ENCODE measurements around the gene TRIP10.
A peak's percentile ranks its signal among the peaks of the same experiment; 100 is the strongest.
"Not testable (repeated sequence)": the region's sequence is repeated elsewhere in the genome, so short reads cannot be mapped to it uniquely, and the experiment has no call there.

Gene TRIP10, protein sequence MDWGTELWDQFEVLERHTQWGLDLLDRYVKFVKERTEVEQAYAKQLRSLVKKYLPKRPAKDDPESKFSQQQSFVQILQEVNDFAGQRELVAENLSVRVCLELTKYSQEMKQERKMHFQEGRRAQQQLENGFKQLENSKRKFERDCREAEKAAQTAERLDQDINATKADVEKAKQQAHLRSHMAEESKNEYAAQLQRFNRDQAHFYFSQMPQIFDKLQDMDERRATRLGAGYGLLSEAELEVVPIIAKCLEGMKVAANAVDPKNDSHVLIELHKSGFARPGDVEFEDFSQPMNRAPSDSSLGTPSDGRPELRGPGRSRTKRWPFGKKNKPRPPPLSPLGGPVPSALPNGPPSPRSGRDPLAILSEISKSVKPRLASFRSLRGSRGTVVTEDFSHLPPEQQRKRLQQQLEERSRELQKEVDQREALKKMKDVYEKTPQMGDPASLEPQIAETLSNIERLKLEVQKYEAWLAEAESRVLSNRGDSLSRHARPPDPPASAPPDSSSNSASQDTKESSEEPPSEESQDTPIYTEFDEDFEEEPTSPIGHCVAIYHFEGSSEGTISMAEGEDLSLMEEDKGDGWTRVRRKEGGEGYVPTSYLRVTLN

DNA sequence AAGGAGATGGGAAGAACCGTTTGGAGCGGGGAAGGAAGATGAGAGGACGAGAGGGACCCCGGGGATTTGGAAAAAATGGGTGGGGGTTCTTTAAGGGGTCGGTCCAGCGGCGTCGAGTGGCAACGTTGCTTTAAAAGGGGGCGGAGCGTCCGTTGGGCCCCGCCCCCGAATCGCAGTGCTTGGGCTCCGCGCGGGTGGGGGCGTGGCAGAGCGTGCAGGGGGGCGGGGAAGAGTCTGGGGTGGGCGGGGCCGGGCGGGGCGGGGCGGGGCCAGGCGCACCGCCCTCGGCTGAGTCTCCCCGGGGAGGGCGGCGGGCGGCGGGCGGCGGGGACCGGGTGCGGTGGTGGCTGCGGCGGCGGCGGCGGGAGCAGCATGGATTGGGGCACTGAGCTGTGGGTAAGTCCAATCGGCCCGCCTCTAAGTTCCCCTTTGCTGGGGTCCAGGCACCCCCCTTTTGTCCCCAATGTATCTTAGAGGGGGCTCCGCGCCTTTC is at the start of gene TRIP10:
TSS of gene TRIP10 (plus strand) at position 291 of the 493 bp plus-strand sequence. CDS start at position 373, 82 bp downstream.
- peak; percentile 84 for DNase-seq

DNA sequence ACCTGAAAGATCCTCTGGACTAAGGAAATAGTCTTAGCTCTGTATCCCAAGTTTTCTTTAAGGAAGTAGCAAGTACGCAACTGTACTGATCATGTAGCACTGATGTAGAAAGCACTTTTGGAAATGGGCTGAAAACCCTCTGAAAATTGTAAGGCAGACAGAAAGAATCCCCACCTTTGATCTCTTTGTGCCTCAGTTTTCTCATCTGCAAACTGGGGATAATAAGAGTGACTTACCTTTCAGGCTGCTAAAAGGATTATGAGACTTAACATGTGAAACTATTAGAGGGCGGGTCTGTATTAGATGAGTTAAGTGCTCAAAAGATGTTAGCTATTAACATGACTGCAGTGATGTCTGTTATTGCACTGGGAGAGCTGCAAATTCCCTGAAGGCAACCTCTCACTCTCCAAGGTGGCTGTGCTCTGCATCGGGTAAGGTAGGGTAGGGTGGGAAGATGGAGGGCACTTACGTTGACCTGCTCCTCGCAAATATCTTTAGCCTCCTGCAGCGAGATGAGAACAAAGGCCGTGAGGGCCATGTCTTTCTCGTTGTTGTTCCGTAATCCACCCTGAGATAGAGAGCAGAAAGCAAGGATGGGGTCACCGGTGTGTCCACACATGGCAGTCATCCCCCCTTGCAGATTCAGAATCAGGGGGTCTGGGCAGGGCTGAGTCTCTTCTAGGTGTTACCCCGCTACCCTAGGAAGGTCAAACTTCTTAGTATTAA is 49.2 kb upstream of the TRIP10 start:
- DNase-seq: no peak

DNA sequence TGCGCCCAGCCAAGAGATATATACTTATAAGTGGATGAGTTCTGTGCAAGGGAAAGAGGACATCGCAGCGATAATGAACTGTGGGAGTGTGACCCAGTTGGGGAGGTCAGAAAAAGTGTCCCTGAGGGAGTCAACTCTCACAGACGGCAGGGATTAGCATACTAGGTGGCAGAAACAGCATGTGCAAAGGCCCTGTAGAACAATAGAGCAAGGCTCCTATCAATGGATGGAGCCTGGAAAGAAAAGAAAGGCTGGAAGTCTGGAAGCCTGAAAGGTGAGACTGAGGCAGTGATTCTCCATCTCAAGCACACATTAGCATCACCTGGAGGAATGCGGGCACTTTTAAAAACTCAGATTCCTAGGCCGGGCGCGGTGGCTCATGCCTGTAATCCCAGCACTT is 48.1 kb upstream of the TRIP10 start:
- no peak for DNase-seq

DNA sequence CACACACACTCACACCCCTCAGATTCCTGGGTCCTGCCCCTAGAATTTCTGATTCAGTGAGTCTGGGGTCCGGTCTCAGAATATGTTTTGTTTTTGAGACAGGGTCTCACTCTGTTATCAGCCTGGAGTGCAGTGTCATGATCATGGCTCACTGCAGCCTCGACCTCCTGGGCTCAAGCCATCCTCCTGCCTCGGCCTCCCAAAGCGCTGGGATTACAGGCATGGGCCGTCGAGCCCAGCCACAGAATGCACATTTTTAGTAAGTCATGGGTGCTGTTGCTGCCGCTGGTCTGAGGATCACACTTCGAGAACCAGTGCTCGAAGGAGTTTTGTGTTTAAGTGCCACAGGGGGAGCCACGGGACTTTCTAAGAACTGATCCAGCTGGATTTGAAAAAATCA is 47.5 kb upstream of the TRIP10 start:
- DNase-seq: no peak

DNA sequence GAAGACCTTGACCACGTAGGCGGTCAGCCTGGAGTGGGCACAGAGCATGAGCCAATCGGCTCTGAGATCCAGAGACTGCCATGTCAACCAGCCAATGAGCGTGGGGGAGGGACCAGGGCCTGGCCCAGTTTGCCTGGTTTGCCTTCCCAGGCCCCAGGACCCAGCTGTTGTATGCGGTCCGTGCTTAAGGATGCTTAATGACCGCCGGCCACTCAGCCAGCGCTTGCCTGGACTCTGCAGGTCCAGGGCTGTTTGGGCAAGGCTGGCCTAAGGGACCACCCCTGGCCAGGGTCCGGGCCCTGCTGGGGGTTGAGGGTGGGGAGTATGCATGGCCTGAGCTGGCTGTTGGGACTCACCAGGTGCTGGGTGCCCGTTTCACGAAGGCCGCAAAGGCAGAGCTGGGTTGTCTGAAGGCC is 46.4 kb upstream of the TRIP10 start:
- DNase-seq: no peak

DNA sequence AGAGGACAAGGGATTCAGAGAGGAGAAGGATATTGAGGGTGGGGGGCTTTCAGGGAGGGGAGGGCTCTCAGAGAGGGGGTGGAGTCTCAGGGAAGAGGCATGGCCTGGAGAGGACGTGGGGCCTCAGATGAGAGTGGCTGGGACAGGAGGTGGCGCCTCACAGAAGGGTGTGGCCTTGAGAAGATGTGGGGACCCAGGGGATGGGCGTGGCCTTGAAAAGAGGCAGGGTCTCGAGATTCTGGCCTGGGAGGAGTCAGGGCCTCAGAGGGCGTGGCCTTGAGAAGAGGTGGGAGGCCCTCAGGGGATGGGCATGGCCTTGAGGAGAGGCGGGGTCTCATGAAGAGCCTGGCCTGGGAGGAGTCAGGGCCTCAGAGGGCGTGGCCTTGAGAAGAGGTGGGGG is 45.8 kb upstream of the TRIP10 start:
- peak; percentile 1 for DNase-seq

DNA sequence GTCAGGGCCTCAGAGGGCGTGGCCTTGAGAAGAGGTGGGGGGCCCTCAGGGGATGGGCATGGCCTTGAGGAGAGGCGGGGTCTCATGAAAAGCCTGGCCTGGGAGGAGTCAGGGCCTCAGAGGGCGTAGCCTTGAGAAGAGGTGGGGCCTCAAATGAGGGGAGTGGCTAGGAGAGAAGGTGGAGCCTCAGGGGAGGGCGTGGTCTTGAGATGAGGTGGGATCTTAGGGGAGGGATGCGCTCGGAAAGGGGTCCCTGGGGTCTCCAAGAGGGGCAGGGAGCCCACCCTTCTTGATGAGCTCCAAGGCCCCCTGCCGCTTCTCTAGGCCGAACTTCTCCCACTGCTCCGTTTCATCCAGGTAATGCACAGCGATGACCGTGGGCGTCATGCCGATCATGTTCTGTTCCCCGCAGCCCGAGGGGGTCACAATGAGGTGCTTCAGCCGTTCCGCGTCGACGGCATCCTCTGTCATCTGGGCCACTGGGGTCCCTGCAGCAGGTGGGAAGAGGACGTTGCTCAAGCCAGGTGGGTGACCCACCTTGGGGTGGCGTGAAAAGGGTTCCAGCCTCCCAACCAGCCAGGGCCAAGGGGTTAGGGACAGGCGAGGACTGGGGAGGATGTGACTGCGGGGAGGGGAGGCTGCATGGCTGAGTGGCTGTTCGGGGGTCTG is 45.2 kb upstream of the TRIP10 start:
- DNase-seq: no peak

DNA sequence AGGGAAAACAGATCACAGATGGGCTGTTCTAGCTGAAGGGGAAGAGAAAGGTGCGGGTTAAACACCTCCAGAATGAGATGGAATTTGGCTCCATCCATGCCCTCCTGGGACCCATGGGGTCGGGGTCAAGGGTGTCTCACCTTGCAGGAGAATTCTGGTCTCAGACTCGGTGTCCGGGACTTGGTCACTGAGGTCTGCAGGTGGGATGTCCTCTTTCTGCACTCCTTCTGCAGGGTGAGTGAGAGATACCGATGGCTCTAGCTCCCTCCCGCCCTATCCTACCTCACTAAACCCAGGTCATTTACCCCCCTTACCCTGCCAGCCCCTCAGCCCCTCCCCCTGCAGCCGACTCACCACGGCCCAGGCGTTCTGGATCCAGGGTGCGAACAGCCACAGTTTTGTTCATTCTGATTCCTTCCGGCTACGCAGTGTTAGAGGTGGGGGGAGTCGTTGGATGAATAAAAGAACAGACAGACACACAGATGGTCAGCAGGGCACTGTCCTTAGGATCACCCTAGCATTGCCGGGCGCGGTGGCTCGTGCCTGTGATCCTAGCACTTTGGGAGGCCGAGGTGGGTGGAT is 43.1 kb upstream of the TRIP10 start:
- DNase-seq: no peak

DNA sequence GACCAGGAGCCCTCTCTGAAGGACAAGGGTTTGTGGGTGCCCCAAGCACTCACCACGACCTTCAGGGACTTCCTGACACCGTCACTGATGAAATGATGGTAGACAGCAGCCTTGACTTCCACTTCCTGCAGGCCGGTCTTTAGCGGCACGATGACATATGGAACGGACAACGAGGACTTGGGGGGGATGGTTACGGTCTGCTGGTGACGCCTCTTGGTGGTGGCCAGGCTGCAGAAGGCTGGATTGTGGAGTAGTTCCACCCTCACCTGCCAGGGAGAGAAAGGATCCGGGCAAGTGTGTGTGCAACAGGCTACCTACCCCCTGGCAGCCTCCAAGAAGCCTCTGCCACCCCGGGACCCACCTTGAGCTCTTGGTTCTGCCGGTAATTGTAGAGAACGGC is 42.2 kb upstream of the TRIP10 start:
- no peak for DNase-seq

DNA sequence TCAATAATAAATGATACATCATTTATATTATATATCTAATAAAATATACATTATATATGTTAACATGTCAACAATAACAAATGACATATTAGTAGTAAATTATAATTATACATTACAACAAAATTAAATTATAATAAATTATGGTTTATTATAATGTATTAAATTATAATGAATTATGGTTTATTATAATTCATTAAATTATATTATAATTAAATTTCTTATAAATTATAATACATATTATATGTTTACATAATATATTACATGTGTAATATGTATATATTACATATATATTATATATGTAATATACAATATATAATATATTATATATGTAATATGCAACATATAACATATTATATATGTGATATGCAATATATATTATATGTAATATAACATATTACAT is 39.5 kb upstream of the TRIP10 start:
- DNase-seq: no peak

DNA sequence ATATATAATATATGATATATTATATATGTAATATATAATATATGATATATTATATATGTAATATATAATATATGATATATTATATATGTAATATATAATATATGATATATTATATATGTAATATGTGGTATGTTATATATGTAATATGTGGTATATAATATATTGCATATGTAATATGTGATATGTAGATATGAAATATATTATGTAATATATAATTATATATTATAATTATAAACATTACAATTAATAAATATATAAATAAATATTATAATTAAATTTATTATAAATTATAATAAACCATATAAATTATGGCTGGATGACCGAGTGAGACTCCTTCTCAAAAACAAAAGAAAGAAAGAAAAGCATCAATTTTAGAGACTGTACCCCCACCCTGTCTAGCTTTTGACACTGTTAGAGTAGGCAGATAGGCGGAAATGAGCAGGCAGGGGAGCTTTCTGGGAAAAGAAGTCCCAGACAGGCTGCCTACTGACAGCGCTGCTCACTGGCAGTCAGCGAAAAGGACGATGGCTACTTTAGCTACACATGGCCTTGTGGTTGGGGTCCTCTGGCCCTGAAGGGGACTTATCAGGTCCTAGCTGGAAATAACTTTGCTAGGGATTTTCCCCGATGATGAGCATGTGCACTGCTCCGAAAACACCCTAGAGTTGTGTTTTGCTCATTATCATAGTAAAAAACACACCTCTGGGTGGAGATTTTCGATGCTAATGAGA is 38.7 kb upstream of the TRIP10 start:
- DNase-seq: no peak

DNA sequence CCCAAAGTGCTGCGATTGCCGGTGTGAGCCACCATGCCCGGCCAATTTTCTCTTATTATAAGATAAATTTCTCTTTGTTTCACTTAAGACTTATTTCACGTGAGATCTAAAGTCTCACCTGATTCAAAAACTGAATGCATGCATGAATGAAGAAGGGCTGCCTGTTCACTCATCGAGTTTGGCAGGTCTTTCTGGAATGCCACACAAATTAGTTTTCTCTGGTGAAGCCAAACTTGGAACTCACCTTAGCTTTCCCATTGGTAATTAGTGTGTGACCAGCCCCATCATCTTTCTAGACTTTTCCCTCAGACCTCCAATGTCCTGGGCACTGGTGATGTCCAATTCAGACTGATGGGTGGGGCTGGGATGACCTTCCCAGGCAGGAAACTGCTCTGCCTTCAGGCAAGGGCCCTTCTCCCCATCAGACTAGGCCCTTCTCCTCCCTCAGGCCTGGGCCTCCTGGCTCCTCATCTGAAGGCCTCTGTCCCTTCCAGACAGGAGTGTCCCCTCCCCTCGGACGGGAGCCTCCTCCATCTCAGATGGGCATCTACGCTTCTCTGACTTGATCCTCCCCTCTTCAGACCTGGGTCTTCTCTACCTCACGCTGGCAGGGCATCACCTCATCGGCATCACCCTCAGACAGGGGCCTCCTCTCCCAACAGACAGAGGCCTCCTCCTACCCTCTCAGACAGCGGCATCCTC is 33.4 kb upstream of the TRIP10 start:
- DNase-seq: no peak

DNA sequence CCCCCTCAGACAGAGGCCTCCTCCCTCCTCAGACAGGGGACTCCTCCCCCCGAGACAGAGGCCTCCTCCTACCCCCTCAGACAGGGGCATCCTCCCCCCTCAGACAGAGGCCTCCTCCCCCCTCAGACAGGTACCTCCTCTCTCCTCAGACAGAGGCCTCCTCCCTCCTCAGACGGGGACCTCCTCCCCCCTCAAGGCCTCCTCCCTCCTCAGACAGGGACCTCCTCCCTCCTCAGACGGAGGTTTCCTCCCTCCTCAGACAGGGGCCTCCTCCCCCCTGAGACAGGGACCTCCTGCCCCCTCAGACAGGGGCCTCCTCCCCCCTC is 32.9 kb upstream of the TRIP10 start:
- no peak for DNase-seq

DNA sequence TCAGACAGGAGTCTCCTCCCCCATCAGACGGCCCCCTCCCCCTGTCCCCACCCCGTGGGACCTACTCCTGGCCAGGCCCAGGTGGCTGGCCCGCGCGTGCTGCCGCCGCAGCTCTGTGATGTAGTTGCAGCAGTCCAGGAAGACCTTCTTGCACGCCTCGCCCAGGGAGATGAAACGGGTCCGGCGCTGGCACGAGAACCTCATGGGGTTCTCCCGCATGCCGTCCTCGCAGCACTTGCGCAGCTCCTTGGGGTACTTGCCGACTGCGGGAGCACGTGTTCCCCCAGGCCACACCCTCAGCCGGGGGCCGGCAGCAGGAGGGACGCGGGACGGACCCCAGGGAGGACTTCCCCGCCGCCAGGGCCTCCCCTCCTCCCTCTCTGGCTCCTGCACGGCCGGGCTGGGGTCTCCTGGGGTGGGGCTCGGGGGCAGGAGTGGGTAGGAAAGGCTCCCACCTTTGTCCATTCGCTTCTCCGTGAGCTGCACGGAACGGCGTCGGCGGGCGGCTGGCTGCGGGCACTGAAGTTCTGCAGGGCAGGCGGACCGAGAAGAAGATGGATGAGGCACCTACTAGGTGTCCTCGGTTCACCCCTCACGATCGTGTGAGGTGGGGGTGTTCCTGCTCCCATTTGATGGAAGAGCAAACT is 32.3 kb upstream of the TRIP10 start:
- DNase-seq: no peak

DNA sequence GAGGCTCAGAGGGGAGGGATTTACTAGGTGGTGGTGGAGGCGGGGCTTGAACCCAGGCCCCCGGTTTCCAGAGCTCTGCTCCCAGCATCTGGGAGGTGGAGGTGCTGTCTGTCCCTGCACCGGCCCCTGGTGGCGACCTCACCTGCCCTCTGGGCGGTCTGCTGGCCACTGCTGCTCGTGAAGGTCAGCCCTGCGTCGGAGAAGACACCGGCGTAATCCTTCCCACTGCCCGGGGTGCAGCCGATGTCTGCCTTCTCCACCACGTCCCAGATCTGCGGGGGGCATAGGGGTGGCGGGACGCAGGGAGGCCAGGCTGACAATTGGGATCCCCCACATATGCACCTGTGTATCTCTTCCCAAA is 31.8 kb upstream of the TRIP10 start:
- DNase-seq: no peak

DNA sequence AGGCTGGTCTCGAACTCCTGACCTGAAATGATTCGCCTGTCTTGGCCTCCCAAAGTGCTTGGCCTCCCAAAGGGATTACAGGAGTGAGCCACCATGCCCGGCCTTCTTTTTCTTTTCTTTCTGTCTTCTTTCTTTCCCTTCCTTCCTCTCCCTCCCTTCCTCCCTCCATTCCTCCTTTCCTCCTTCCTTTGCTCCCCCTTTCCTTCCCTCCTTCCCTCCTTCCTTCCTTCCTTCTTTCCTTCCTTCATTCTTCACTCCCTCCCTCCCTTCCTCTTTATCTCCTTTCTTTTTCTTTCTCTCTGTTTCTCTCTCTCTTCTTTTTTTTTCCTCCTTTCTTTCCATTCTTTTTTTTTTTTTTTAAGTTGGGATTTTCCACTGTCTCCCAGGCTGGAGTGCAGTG is 31.1 kb upstream of the TRIP10 start:
- DNase-seq: no peak

DNA sequence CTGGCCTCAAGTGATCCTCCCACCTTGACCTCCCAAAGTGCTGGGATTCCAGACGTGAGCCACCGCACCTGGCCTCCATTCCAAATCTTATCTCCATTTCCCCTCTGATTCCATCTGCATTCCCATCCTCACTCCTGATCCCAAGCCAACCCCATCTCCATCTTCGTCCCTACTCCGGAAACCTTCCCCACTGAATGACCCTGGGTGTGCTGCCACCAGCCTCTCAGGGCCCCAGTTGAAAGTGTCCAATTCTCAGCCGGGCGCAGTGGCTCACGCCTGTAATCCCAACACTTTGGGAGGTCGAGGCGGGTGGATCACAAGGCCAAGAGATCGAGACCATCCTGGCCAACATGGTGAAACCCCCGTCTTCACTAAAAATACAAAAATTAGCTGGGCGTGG is 30.6 kb upstream of the TRIP10 start:
- not testable (repeated sequence) for DNase-seq

DNA sequence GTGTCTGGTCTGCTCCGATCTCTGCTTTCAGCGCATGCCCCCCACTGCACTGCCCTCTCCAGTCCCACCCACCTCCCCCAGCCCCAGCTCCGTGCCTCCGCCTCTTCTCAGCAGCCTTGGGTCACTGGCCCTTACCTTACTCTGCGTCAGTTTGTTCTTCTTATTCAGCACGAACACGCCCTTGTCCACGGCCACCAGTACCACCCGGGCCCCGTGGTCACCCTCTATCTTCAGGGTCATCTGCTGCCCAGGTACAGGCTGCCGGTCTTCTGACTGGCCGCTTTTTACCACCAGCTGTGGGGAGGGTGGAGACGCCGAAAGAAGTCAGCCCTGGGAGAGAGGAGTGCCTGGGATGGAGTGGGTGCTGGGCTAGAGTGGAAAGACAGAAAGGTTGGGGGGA is 29.9 kb upstream of the TRIP10 start:
- no peak for DNase-seq

DNA sequence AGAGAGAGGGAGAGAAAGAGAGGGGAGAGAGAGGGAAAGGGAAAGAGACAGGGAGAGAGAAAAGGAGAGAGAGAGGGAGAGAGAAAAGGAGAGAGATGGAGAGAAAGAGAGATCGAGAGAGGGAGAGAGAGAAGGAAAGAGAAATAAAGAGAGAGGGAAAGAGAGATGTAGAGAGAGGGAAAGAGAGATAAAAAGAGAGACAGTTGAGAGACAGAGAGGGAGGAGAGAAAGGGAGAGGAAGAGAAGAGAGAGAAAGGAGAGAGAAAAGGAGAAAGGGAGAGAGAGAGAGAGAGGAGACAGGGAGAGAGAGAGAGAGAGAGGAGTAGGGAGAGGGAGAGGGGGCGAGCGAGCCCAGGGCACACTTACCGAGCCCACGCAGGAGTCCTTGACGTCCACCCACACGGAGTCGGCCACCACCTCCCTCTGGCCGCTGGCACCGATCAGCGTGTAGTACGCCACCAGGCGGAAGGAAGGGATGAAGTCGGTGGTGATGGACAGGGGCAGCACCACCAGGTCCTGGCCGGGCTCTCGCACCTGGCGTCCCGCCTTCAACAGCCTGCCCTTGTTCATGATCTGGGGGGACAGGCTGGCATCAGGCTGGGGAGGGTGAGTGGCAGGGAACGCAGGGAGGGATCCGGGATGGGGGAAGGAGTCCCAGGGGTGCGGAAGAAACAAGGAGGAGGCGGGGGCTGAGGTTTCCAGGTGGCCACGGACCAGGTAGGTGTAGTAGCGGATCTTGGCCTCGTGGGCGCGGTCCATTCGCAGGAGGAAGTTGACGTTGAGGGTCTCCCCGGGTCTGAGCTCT is 29.0 kb upstream of the TRIP10 start:
- no peak for DNase-seq

DNA sequence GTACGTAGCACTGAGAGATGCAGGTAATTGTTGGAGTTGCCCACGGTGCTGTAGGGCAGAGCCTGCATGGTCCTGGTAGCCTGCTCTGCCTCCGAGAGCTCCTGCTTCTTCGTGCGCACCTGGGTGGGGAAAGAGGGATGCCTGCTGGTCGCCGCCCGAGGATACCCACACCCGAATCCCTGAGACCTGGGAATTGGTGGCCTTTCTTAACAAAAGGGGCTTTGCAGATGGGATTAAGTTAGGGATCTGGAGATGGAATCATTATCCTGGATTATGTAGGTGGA is 28.5 kb upstream of the TRIP10 start:
- no peak for DNase-seq

DNA sequence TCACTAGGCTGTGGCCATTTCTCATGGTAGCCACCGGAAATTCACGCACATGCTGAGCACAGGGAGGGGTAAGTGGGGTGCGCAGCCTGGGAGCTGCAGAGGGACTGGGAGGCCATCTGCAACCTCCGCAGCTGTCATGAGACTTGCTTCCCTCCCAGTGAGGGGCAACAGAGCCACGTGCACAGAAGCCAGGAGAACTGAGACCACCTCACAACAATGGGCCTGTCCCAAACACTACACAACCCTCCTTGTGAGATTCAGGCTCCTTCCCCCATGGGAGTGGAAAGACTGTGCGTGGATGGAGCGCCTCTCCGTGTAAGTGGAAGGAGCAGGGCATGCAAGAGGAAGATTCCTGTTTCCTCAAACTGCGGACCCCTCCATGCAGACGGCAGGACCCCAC is 27.9 kb upstream of the TRIP10 start:
- no peak for DNase-seq

All from OCI-M1 (cell line).